Loucy (cell line): ENCODE results near the gene DTNBP1.

Experiments
- H2AFZ ChIP-seq: fragments of 200-600 bp; sonication (generic); 2 replicates; pipeline ENCODE4 v1.6.0; 2016; ENCODE audit warnings: antibody characterized with exemption, mild to moderate bottlenecking, low read length, moderate library complexity
- H3F3A ChIP-seq: fragments of 200-600 bp; 2 replicates; pipeline ENCODE4 v1.6.0; 2016; ENCODE audit warnings: antibody characterized with exemption, low read depth, mild to moderate bottlenecking
- H3K27me3 ChIP-seq: fragments of 200-600 bp; sonication (generic); 2 replicates; pipeline ENCODE4 v1.6.1; 2014; ENCODE audit warnings: low read length, mild to moderate bottlenecking; ENCODE audit not compliant: insufficient read depth, poor library complexity, severe bottlenecking
- H3K36me3 ChIP-seq: fragments of 200-600 bp; sonication (generic); 2 replicates; pipeline ENCODE4 v1.6.1; 2016; ENCODE audit warnings: low read length; ENCODE audit not compliant: insufficient read depth
- H3K4me1 ChIP-seq: fragments of 200-600 bp; sonication (generic); 2 replicates; pipeline ENCODE4 v1.5.1; 2014; ENCODE audit warnings: low read length, mild to moderate bottlenecking; ENCODE audit not compliant: insufficient read depth, poor library complexity, severe bottlenecking
- H3K4me2 ChIP-seq: fragments of 200-600 bp; sonication (generic); 2 replicates; pipeline ENCODE4 v1.6.0; 2014; ENCODE audit warnings: antibody characterized with exemption, low read length, low read depth, mild to moderate bottlenecking; ENCODE audit not compliant: poor library complexity, severe bottlenecking
- H3K4me3 ChIP-seq: fragments of 200-600 bp; sonication (generic); 2 replicates; pipeline ENCODE4 v1.5.1; 2014; ENCODE audit warnings: low read length, mild to moderate bottlenecking, mixed read lengths; ENCODE audit not compliant: poor library complexity, severe bottlenecking
- H3K79me2 ChIP-seq: fragments of 200-600 bp; sonication (generic); 2 replicates; pipeline ENCODE4 v1.6.1; 2014; ENCODE audit warnings: low read length; ENCODE audit not compliant: insufficient read depth
- H3K9ac ChIP-seq: fragments of 200-600 bp; sonication (generic); 2 replicates; pipeline ENCODE4 v1.6.0; 2014; ENCODE audit warnings: mild to moderate bottlenecking, low read depth, low read length, moderate library complexity; ENCODE audit not compliant: poor library complexity, severe bottlenecking
- H3K9me2 ChIP-seq: fragments of 200-600 bp; sonication (generic); replicated peaks from 2 replicates; pipeline ENCODE4 v1.6.1; 2016; ENCODE audit warnings: low read depth, low read length, mixed read lengths
- H3K9me3 ChIP-seq: fragments of 200-600 bp; sonication (generic); 2 replicates; pipeline ENCODE4 v1.6.1; 2014; ENCODE audit warnings: mild to moderate bottlenecking, antibody characterized with exemption, low read length, low read depth; ENCODE audit not compliant: insufficient read depth
- H4K20me1 ChIP-seq: fragments of 200-600 bp; sonication (generic); 2 replicates; pipeline ENCODE4 v1.6.0; 2014; ENCODE audit warnings: antibody characterized with exemption, low read length, mild to moderate bottlenecking; ENCODE audit not compliant: insufficient read depth, poor library complexity, severe bottlenecking
- EZH2phosphoT487 ChIP-seq: fragments of 200-600 bp; IDR thresholded peaks from 2 replicates; pipeline ENCODE4 v1.6.1; 2018; ENCODE audit warnings: antibody characterized with exemption, mild to moderate bottlenecking, moderate library complexity, borderline replicate concordance
- TF ChIP-seq, protein P1 (sequence below): fragments of 200-600 bp; sonication (generic); conservative IDR thresholded peaks from 2 replicates; pipeline ENCODE4 v1.5.1; 2014; ENCODE audit warnings: mild to moderate bottlenecking, antibody characterized with exemption, low read length

Gene DTNBP1

DNA sequence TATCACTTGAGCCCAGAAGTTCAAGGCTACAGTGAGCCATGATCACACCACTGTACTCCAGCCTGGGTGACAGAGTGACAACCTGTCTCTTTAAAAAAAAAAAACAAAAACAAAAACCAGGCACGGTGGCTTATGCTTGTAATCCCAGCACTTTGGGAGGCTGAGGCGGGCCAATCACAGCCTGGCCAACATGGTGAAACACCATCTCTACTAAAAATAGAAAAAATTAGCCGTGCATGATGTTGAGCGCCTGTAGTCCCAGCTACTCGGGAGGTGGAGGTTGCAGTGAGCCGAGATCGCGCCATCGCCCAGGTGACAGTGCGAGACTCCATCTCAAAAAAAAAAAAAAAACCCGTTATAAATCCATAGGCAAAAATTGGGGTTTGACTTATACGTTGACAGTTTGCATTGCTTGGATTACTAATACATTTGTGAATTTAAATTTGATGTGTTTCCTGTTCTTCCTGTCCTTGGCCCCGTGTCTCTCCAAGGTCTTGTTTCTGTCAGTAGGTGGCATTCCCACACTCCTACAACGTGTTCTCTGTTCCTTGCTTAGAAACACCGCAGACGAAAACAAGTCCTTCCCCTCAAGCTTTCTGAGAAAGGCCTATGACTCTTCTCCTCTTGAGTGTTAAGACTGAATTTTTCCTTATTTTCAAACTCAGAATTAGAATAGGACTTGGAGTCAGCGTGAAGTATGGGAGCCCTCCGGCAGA, 147.0 kb downstream of the DTNBP1 start:
- peaks cover 100% of the 10 kb centered on the region for H3K36me3 ChIP-seq

DNA sequence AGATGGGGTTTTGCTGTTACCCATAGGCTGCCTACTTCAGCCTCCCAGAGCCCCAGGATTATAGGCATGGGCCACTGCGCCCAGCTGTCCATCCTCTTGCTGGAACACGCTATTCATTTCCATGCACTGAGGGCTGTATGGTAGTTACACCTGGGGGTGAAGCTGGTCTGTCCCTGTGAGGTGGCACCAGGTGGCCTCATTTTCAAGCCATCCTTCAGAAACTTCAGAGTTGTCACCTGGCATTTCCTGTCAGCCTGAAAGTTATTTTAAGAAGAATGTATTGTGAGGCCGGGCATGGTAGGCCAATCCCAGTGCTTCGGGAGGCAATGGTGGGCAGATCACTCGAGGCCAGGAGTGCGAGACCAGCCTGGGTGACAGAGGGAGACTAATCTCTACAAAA, 147.6 kb downstream of the DTNBP1 start:
- Histone ChIP-seq H3K4me2 (no peak overlapping the region), H3K79me2 (peaks cover 20% of the 10 kb centered on the region; the same call in 1 of the 2 replicates), H3F3A (no peaks in the 10 kb centered on the region; the same call in 1 of the 2 replicates), H3K9ac (no peak overlapping the region), H3K9me3 (no peaks in the 10 kb centered on the region), H4K20me1 (peaks cover 27% of the 10 kb centered on the region), H3K27me3 (no peaks in the 10 kb centered on the region), H2AFZ (no peak overlapping the region), H3K9me2 (no peaks in the 10 kb centered on the region), H3K4me3 (no peak overlapping the region), H3K36me3 (peaks cover 100% of the 10 kb centered on the region), H3K4me1 (no peaks in the 10 kb centered on the region)
- TF ChIP-seq, protein P1, sequence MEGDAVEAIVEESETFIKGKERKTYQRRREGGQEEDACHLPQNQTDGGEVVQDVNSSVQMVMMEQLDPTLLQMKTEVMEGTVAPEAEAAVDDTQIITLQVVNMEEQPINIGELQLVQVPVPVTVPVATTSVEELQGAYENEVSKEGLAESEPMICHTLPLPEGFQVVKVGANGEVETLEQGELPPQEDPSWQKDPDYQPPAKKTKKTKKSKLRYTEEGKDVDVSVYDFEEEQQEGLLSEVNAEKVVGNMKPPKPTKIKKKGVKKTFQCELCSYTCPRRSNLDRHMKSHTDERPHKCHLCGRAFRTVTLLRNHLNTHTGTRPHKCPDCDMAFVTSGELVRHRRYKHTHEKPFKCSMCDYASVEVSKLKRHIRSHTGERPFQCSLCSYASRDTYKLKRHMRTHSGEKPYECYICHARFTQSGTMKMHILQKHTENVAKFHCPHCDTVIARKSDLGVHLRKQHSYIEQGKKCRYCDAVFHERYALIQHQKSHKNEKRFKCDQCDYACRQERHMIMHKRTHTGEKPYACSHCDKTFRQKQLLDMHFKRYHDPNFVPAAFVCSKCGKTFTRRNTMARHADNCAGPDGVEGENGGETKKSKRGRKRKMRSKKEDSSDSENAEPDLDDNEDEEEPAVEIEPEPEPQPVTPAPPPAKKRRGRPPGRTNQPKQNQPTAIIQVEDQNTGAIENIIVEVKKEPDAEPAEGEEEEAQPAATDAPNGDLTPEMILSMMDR = no peak
- TF ChIP-seq EZH2phosphoT487 = no peak

More for the DNA sequence above, 147.0 kb downstream of the DTNBP1 start:
- H3K79me2 ChIP-seq = peaks cover 14% of the 10 kb centered on the region; the same call in 1 of the 2 replicates
- peaks cover 21% of the 10 kb centered on the region for H4K20me1 ChIP-seq
- no peak overlapping the region for H3K9ac ChIP-seq
- no peaks in the 10 kb centered on the region for H3K9me2 ChIP-seq
- H3K4me1 ChIP-seq = no peaks in the 10 kb centered on the region
- TF ChIP-seq, protein P1 = no peak
- TF ChIP-seq EZH2phosphoT487 = no peak
- H3F3A ChIP-seq = no peaks in the 10 kb centered on the region; the same call in 1 of the 2 replicates
- no peaks in the 10 kb centered on the region for H3K27me3 ChIP-seq
- H3K4me3 ChIP-seq = no peak overlapping the region
- H2AFZ ChIP-seq = no peak overlapping the region
- no peak overlapping the region for H3K4me2 ChIP-seq
- H3K9me3 ChIP-seq = no peaks in the 10 kb centered on the region

DNA sequence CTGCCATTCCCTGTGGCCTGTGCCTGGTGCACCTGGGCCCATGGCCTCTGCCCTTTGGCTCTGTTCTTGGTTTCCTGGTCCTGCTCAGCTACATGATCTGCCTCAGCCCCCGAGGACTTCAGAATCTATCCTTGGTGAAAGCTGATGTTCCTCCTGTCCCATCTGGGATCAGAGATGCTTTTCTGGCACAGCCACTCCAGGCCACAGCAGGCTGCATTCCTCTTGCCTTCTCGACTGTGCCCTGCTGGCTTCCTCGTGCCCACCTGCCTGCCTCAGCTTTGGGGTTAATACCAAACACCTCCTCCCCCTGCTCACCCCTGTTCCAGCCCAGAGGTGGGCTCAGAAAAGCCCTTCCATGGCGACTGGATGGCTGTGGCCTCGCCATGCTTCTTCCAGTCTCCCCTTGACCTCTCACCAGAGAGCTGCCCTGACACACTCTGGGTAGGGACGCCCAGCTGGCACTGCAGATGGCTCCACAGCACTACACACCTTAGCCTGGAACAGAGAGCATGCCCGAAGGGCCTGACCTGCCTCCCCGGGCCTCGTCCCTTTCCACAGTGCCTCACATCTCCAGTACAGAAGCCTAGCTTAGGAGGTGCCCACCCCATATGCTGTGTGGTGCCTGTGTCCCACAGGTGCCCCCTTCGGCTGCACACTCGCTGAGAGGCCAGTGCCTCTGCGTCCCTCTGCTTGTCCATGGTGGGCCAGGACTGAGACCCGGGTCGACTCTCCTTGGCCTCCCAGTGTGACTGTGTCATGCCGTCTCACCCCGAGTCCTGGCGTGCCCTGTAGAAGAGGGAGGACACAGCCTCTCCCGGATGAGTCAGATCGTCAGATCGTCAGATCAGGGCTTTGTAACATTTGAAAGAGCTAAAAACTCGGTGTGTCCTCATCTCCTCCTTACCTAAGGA, 148.8 kb downstream of the DTNBP1 start:
- Histone ChIP-seq H3K9ac (no peak overlapping the region), H4K20me1 (peaks cover 30% of the 10 kb centered on the region), H3K27me3 (no peaks in the 10 kb centered on the region), H3F3A (no peaks in the 10 kb centered on the region), H3K79me2 (peaks cover 21% of the 10 kb centered on the region; the same call in 1 of the 2 replicates), H2AFZ (no peak overlapping the region), H3K4me3 (no peak overlapping the region), H3K9me2 (no peaks in the 10 kb centered on the region), H3K4me1 (no peaks in the 10 kb centered on the region), H3K4me2 (no peak overlapping the region), H3K36me3 (peaks cover 100% of the 10 kb centered on the region), H3K9me3 (no peaks in the 10 kb centered on the region)
- no peak for TF ChIP-seq EZH2phosphoT487
- TF ChIP-seq, protein P1 = no peak
